SK-N-SH treated with all-trans-retinoic acid at 6 μM for 48 hours (cell line): ENCODE measurements around the gene LHFPL2.

Source experiments
- ARNTL ChIP-seq: fragments of 450-650 bp; formaldehyde crosslinking; IDR thresholded peaks from 2 replicates; pipeline ENCODE4 v1.5.0; 2020; ENCODE audit warnings: low read depth, mild to moderate bottlenecking, moderate library complexity, borderline replicate concordance
- BACH2 ChIP-seq: fragments of 250-450 bp; sonication (Bioruptor Pico); IDR thresholded peaks from 2 replicates; pipeline ENCODE4 v1.9.0; 2021; ENCODE audit warnings: mild to moderate bottlenecking, borderline replicate concordance
- ISL1 ChIP-seq: fragments of 250-450 bp; sonication (Bioruptor Pico); IDR thresholded peaks from 2 replicates; pipeline ENCODE4 v2.1.2; 2022; ENCODE audit warnings: mild to moderate bottlenecking, moderate library complexity
- OSR1 ChIP-seq: fragments of 250-450 bp; sonication (Bioruptor Pico); IDR thresholded peaks from 2 replicates; pipeline ENCODE4 v1.8.0; 2022; ENCODE audit warnings: moderate library complexity, mild to moderate bottlenecking, inconsistent platforms
- PATZ1 ChIP-seq: fragments of 250-450 bp; sonication (Bioruptor Pico); IDR thresholded peaks from 2 replicates; pipeline ENCODE4 v1.8.0; 2020; ENCODE audit warnings: mild to moderate bottlenecking, moderate library complexity, borderline replicate concordance
- RARB ChIP-seq: fragments of 250-450 bp; sonication (Bioruptor Pico); IDR thresholded peaks from 2 replicates; pipeline ENCODE4 v1.8.0; 2021; ENCODE audit warnings: mild to moderate bottlenecking, moderate library complexity
- TCF4 ChIP-seq: fragments of 250-450 bp; sonication (Bioruptor Pico); IDR thresholded peaks from 2 replicates; pipeline ENCODE4 v1.8.0; 2021; ENCODE audit warnings: mild to moderate bottlenecking, moderate library complexity, borderline replicate concordance
- ZFP30 ChIP-seq: fragments of 450-650 bp; formaldehyde crosslinking; IDR thresholded peaks from 2 replicates; pipeline ENCODE4 v1.5.0; 2022; ENCODE audit warnings: mild to moderate bottlenecking, moderate library complexity
- ZNF70 ChIP-seq: fragments of 450-650 bp; formaldehyde crosslinking; IDR thresholded peaks from 2 replicates; pipeline ENCODE4 v1.5.0; 2020; ENCODE audit warnings: mild to moderate bottlenecking, moderate library complexity

GRCh38 chr5:78534148-78534904 lies 114.2 kb downstream of the LHFPL2 start:
- TF ChIP-seq ZFP30 (CRISPR knock-in tag), result no peak
- TF ChIP-seq OSR1 (CRISPR knock-in tag), result no peak
- TF ChIP-seq RARB (CRISPR knock-in tag), result no peak
- TF ChIP-seq ARNTL (CRISPR knock-in tag), result no peak
- TF ChIP-seq BACH2 (CRISPR knock-in tag), result no peak
- TF ChIP-seq TCF4 (CRISPR knock-in tag), result no peak
- TF ChIP-seq ISL1, result no peak
- TF ChIP-seq PATZ1 (CRISPR knock-in tag), result no peak
- TF ChIP-seq ZNF70 (CRISPR knock-in tag), result no peak
